Neuronal stem cell (in vitro differentiated cells): ENCODE data around the gene ASF1A.

ENCODE experiments used
- DNase-seq: peaks from one replicate; pipeline ENCODE4 v3.0.0-alpha.2; 2013; ENCODE audit warnings: low spot score
- H2AFZ ChIP-seq: one replicate; pipeline ENCODE4 v1.6.1; 2013; ENCODE audit warnings: mild to moderate bottlenecking, low read length, inconsistent platforms
- H2AK5ac ChIP-seq: 2 replicates; pipeline ENCODE4 v1.6.1; 2013; ENCODE audit warnings: low read depth, mild to moderate bottlenecking, inconsistent platforms, low read length, moderate library complexity, mixed read lengths
- H2BK120ac ChIP-seq: 2 replicates; pipeline ENCODE4 v1.6.1; 2013; ENCODE audit warnings: low read depth, mild to moderate bottlenecking, inconsistent platforms, low read length, moderate library complexity, mixed read lengths
- H2BK12ac ChIP-seq: one replicate; pipeline ENCODE4 v1.6.1; 2013; ENCODE audit warnings: low read length, inconsistent platforms
- H2BK15ac ChIP-seq: 2 replicates; pipeline ENCODE4 v1.6.1; 2013; ENCODE audit warnings: mild to moderate bottlenecking, low read length, inconsistent platforms, mixed read lengths
- H2BK5ac ChIP-seq: one replicate; pipeline ENCODE4 v1.6.1; 2013; ENCODE audit warnings: inconsistent platforms, mild to moderate bottlenecking, low read length, moderate library complexity
- H3K14ac ChIP-seq: one replicate; pipeline ENCODE4 v1.6.1; 2013; ENCODE audit warnings: low read length, inconsistent platforms
- H3K18ac ChIP-seq: 2 replicates; pipeline ENCODE4 v1.6.1; 2013; ENCODE audit warnings: low read length, inconsistent platforms
- H3K23ac ChIP-seq: 2 replicates; pipeline ENCODE4 v1.6.1; 2013; ENCODE audit warnings: low read depth, mild to moderate bottlenecking, mixed read lengths, low read length, inconsistent platforms; ENCODE audit not compliant: poor library complexity
- H3K27ac ChIP-seq: replicated peaks from 3 replicates; pipeline ENCODE4 v1.5.1; 2013; ENCODE audit warnings: low read length, inconsistent platforms
- H3K27me3 ChIP-seq, 3 experiments: 2 replicates each; pipeline ENCODE4 v1.6.1; 2013; ENCODE audit warnings: low read length in 3 of 3, mild to moderate bottlenecking in 2 of 3, inconsistent platforms in 1 of 3, low read depth in 1 of 3, mixed read lengths in 1 of 3, moderate library complexity in 1 of 3; ENCODE audit not compliant: control insufficient read depth in 3 of 3, insufficient read depth in 3 of 3
- H3K36me3 ChIP-seq, 2 donors: replicated peaks in 1 of 2; 2 replicates each; pipeline ENCODE4 v1.6.1; 2013; ENCODE audit warnings: low read length in 2 of 2; ENCODE audit not compliant: control insufficient read depth in 2 of 2, insufficient read depth in 2 of 2
- H3K4ac ChIP-seq: 2 replicates; pipeline ENCODE4 v1.6.1; 2013; ENCODE audit warnings: inconsistent platforms, mild to moderate bottlenecking, low read length, moderate library complexity
- H3K4me1 ChIP-seq, 2 donors: 1 replicate in 1 of 2; 2 replicates in 1 of 2; pipeline ENCODE4 v1.6.1; 2013; ENCODE audit warnings: low read length in 2 of 2, low read depth in 1 of 2; ENCODE audit not compliant: control insufficient read depth in 2 of 2, insufficient read depth in 1 of 2
- H3K4me2 ChIP-seq: one replicate; pipeline ENCODE4 v1.6.1; 2013; ENCODE audit warnings: mild to moderate bottlenecking, low read length, inconsistent platforms; ENCODE audit not compliant: insufficient read depth, poor library complexity, severe bottlenecking
- H3K4me3 ChIP-seq, 2 donors: 2 replicates each; pipeline ENCODE4 v1.5.1; 2013; ENCODE audit warnings: low read length in 2 of 2, mild to moderate bottlenecking in 2 of 2, inconsistent platforms in 1 of 2, moderate library complexity in 1 of 2
- H3K79me1 ChIP-seq: one replicate; pipeline ENCODE4 v1.6.1; 2013; ENCODE audit warnings: low read depth, mild to moderate bottlenecking, inconsistent platforms, low read length, moderate library complexity
- H3K9ac ChIP-seq: one replicate; pipeline ENCODE4 v1.6.1; 2013; ENCODE audit warnings: mild to moderate bottlenecking, low read depth, low read length, inconsistent platforms; ENCODE audit not compliant: poor library complexity
- H3K9me3 ChIP-seq, 2 donors: replicated peaks in 1 of 2; 2 replicates each; pipeline versions ENCODE3 to v1.6.1; 2013; ENCODE audit warnings: low read length in 2 of 2, mild to moderate bottlenecking in 2 of 2, inconsistent platforms in 1 of 2, low read depth in 1 of 2, mixed read lengths in 1 of 2, moderate library complexity in 1 of 2; ENCODE audit not compliant: control insufficient read depth in 2 of 2, insufficient read depth in 1 of 2
- H4K8ac ChIP-seq: one replicate; pipeline ENCODE4 v1.6.1; 2013; ENCODE audit warnings: low read depth, mild to moderate bottlenecking, inconsistent platforms, low read length, moderate library complexity
- H4K91ac ChIP-seq: one replicate; pipeline ENCODE4 v1.6.1; 2013; ENCODE audit warnings: low read length, low read depth, mild to moderate bottlenecking, inconsistent platforms; ENCODE audit not compliant: poor library complexity
- WGBS, 2 donors: extraction: QIAGEN DNeasy Blood & Tissue Kit; methylation state at CpG; one replicate each; pipeline ENCODE4 v1.1.7; 2013; ENCODE audit warnings: missing lambda C conversion rate in 2 of 2, mixed read lengths in 1 of 2; ENCODE audit not compliant: insufficient read length in 2 of 2, insufficient replicate concordance in 1 of 2; ENCODE audit errors: extremely low coverage in 2 of 2; 5-methylcytosine and 5-hydroxymethylcytosine counted together

The ASF1A gene

GRCh38 chr6:118940770-118941169 is 46.8 kb downstream of the ASF1A start:
- Histone ChIP-seq H2BK15ac (no peak overlapping the region), H3K18ac (no peak overlapping the region), H3K27ac (no peak overlapping the region), H3K36me3 (no peaks in the 10 kb centered on the region), H3K79me1 (no peaks in the 10 kb centered on the region), H3K27me3 (no peaks in the 10 kb centered on the region), H2AFZ (no peak overlapping the region), H2BK5ac (no peak overlapping the region), H2BK120ac (no peak overlapping the region), H3K4me2 (no peak overlapping the region), H2BK12ac (no peak overlapping the region), H3K14ac (no peak overlapping the region), H3K4me3 (no peak overlapping the region), H3K23ac (no peak overlapping the region), H4K8ac (no peak overlapping the region), H4K91ac (no peak overlapping the region), H3K9me3 (peaks cover 2 to 26% of the 10 kb centered on the region in 2 donors), H3K4ac (no peak overlapping the region), H2AK5ac (no peak overlapping the region), H3K4me1 (no peaks in the 10 kb centered on the region), H3K9ac (no peak overlapping the region)
- DNase-seq = no peak
- no CpG with 5 or more reads among the region's 2 CpGs for WGBS, 2 donors

GRCh38 chr6:118945217-118945616 is 51.3 kb downstream of the ASF1A start:
- H3K9me3 ChIP-seq = peaks cover 2 to 20% of the 10 kb centered on the region in 2 donors
- no peak overlapping the region for H2BK120ac ChIP-seq
- no peaks in the 10 kb centered on the region for H3K27me3 ChIP-seq

GRCh38 chr6:118952683-118953082 is 58.7 kb downstream of the ASF1A start:
- H3K18ac ChIP-seq = no peak overlapping the region

More at GRCh38 chr6:118945217-118945616, 51.3 kb downstream of the ASF1A start:
- Histone ChIP-seq H4K8ac (no peak overlapping the region), H4K91ac (no peak overlapping the region), H2BK15ac (no peak overlapping the region), H3K4me2 (no peak overlapping the region), H3K4ac (no peak overlapping the region), H3K18ac (no peak overlapping the region), H2BK5ac (no peak overlapping the region), H2AFZ (no peak overlapping the region), H2AK5ac (no peak overlapping the region), H3K9ac (no peak overlapping the region), H3K23ac (no peak overlapping the region), H3K36me3 (no peaks in the 10 kb centered on the region), H3K4me3 (no peak overlapping the region), H3K4me1 (no peaks in the 10 kb centered on the region), H3K14ac (no peak overlapping the region), H3K79me1 (no peaks in the 10 kb centered on the region), H3K27ac (no peak overlapping the region), H2BK12ac (no peak overlapping the region)
- DNase-seq = no peak

GRCh38 chr6:118953391-118953790 is 59.4 kb downstream of the ASF1A start:
- no CpG with 5 or more reads among the region's 2 CpGs for WGBS, 2 donors
- Histone ChIP-seq H3K14ac (no peak overlapping the region), H3K27me3 (no peaks in the 10 kb centered on the region), H2BK120ac (no peak overlapping the region), H3K4me2 (no peak overlapping the region), H3K4me1 (no peaks in the 10 kb centered on the region), H3K18ac (no peak overlapping the region), H3K9ac (no peak overlapping the region), H4K8ac (no peak overlapping the region), H2BK12ac (no peak overlapping the region), H3K4ac (no peak overlapping the region), H3K9me3 (peaks cover 0 to 3% of the 10 kb centered on the region in 2 donors), H3K27ac (no peak overlapping the region), H2AFZ (no peak overlapping the region), H3K79me1 (no peaks in the 10 kb centered on the region), H2BK5ac (no peak overlapping the region), H3K23ac (no peak overlapping the region), H3K36me3 (peaks cover 0 to 11% of the 10 kb centered on the region in 2 donors), H3K4me3 (no peak overlapping the region), H4K91ac (no peak overlapping the region), H2AK5ac (no peak overlapping the region), H2BK15ac (no peak overlapping the region)
- DNase-seq = no peak

More at GRCh38 chr6:118952683-118953082, 58.7 kb downstream of the ASF1A start:
- peaks cover 0 to 11% of the 10 kb centered on the region in 2 donors for H3K36me3 ChIP-seq
- H3K14ac ChIP-seq = no peak overlapping the region
- no peak overlapping the region for H3K4me2 ChIP-seq
- H4K8ac ChIP-seq = no peak overlapping the region
- no peak overlapping the region for H3K23ac ChIP-seq
- H2BK120ac ChIP-seq = no peak overlapping the region
- no peak overlapping the region for H3K27ac ChIP-seq
- no peak overlapping the region for H4K91ac ChIP-seq
- H2BK5ac ChIP-seq = no peak overlapping the region
- WGBS, 2 donors = no CpG with 5 or more reads among the region's 2 CpGs
- no peaks in the 10 kb centered on the region for H3K27me3 ChIP-seq
- peaks cover 0 to 3% of the 10 kb centered on the region in 2 donors for H3K9me3 ChIP-seq
- no peak overlapping the region for H3K4me3 ChIP-seq
- DNase-seq = no peak
- no peak overlapping the region for H3K9ac ChIP-seq
- no peak overlapping the region for H2BK12ac ChIP-seq
- no peak overlapping the region for H2BK15ac ChIP-seq
- H3K4ac ChIP-seq = no peak overlapping the region
- H2AK5ac ChIP-seq = no peak overlapping the region
- H3K4me1 ChIP-seq = no peaks in the 10 kb centered on the region
- no peaks in the 10 kb centered on the region for H3K79me1 ChIP-seq
- no peak overlapping the region for H2AFZ ChIP-seq
